ENCODE data around the gene RNF130. TPM values are rescaled to one million over a fixed set of nuclear protein-coding genes. Genes with fewer than 3 reads are reported as not detected.
A peak's percentile ranks its signal among the peaks of the same experiment; 100 is the strongest.
"Not testable (repeated sequence)": the region's sequence is repeated elsewhere in the genome, so short reads cannot be mapped to it uniquely, and the experiment has no call there.

RNF130 gene
- polyA plus RNA-seq, 1 donor from 2014 or later = 48.7 TPM

DNA sequence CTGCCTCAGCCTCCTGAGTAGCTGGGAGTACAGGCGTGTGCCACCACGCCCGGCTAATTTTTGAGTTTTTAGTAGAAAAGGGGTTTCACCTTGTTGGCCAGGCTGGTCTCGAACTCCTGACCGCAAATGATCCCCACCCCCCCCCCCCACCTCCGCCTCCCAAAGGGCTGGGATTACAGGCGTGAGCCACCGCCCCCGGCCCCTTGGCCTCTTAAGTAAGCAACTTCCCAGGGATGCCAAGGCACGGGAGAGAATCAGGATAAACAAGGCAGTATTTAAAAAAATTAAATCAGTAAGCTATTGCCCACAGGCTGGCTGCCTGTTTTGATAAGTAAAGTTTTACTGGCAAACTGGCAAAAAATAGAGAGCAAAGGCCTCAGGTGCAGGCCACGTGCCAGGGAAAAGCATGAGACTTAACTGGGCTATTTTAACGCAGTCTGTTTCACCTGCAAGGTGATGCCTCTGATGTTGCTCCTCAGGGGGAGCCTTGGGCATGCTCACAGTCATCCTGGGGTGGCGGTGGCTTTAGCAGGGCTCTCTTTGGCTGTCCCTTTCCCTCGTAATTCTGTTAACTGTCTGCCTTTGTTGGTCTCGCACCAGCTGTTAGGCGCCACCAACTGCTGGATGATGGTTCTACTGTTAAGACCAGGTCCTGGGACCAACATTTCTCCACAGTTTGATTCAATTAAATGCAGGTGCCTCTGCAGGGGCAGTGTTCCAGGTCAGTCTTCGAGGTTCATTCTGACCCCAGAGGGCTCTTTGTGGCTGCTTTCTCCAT lies 19.4 kb upstream of the RNF130 start:
- Histone ChIP-seq H3K9me2 (ENCODE audit: insufficient read depth, low read length) (no peaks in the 10 kb centered on the region), H3K27ac (ENCODE audit: low read length) (no peak overlapping the region), H3K79me2 (replicated peaks; ENCODE audit: insufficient read depth, low read length) (no peaks in the 10 kb centered on the region), H3K9ac (ENCODE audit: low read length) (no peak overlapping the region), H3F3A (ENCODE audit: insufficient read depth, low read length, poor library complexity, severe bottlenecking) (no peaks in the 10 kb centered on the region), H3K36me3 (ENCODE audit: insufficient read depth, low read length) (no peaks in the 10 kb centered on the region), H2AFZ (ENCODE audit: low read depth, low read length) (no peak overlapping the region), H4K20me1 (ENCODE audit: insufficient read depth) (no peaks in the 10 kb centered on the region), H3K4me2 (ENCODE audit: low read length) (no peak overlapping the region), H3K9me3 (ENCODE audit: low read length) (no peaks in the 10 kb centered on the region), H3K4me3 (ENCODE audit: low read length) (peak overlapping the region; percentile 63), H3K27me3 (ENCODE audit: insufficient read depth, low read depth, low read length) (no peaks in the 10 kb centered on the region)
- TF ChIP-seq, protein P1, sequence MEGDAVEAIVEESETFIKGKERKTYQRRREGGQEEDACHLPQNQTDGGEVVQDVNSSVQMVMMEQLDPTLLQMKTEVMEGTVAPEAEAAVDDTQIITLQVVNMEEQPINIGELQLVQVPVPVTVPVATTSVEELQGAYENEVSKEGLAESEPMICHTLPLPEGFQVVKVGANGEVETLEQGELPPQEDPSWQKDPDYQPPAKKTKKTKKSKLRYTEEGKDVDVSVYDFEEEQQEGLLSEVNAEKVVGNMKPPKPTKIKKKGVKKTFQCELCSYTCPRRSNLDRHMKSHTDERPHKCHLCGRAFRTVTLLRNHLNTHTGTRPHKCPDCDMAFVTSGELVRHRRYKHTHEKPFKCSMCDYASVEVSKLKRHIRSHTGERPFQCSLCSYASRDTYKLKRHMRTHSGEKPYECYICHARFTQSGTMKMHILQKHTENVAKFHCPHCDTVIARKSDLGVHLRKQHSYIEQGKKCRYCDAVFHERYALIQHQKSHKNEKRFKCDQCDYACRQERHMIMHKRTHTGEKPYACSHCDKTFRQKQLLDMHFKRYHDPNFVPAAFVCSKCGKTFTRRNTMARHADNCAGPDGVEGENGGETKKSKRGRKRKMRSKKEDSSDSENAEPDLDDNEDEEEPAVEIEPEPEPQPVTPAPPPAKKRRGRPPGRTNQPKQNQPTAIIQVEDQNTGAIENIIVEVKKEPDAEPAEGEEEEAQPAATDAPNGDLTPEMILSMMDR (IDR thresholded peaks at IDR 0.05; ENCODE audit: poor library complexity, severe bottlenecking) = peak; percentile 32
- TF ChIP-seq SMC3 (conservative IDR thresholded peaks at IDR 0.05; ENCODE audit: poor library complexity) = no peak
- TF ChIP-seq RAD21 (conservative IDR thresholded peaks at IDR 0.05) = peak; percentile 15

DNA sequence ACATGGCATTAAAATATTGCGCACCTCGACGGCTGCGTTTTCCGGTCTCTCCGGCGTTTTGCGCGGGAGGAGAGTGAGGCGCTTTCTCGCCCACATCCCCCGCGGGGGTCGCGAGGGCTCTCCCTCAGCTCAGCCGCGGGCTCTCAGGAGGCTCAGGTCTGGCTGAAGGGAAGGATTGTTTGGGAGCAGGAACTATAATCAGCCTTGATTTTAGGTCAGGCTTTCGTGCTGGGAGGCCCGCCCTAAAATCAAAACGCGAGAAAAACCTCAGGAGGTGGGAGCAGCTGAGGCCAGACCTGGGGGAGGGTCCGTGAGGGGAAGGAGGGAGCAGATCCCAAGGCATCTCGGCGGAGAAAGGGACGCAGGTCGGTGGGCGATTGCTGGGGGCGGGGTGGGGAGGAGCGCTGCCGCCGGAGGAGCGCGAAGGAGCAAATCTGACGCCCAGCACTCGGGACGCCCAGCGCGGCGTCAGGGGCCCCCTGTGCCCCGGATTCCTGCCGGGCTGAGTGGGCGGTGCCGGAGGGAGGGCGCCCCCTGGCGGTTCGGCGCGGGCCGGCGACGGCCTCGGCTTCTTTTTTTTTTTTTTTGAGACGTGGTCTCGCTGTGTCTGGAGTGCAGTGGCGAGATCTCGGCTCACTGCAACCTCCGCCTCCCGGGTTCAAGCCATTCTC lies 18.7 kb upstream of the RNF130 start:
- peak overlapping the region; percentile 3 for H2AFZ ChIP-seq (ENCODE audit: low read depth, low read length)
- TF ChIP-seq EP300 (conservative IDR thresholded peaks at IDR 0.05; ENCODE audit: poor library complexity, severe bottlenecking) (no peak), RAD21 (conservative IDR thresholded peaks at IDR 0.05) (peak; percentile 58), SMC3 (conservative IDR thresholded peaks at IDR 0.05; ENCODE audit: poor library complexity) (peak; percentile 54), EZH2 (IDR thresholded peaks at IDR 0.05; ENCODE audit: borderline replicate concordance, insufficient read depth, low read length, poor library complexity, severe bottlenecking) (no peak)
- TF ChIP-seq, protein P1 (IDR thresholded peaks at IDR 0.05; ENCODE audit: poor library complexity, severe bottlenecking) = peak; percentile 73

DNA sequence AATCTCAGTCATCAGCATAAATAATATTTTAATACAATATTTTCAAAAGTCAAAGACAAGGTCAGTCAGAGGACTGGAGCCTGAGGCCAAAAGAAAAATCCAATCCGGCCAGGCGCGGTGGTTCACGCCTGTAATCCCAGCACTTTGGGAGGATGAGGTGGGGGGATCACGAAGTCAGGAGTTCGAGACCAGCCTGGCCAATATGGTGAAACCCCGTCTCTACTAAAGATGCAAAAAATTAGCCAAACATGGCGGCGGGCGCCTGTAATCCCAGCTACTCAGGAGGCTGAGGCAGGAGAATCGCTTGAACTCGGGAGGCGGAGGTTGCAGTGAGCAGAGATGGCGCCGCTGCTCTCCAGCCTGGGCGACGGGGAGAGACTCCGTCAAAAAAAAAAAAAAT lies 18.1 kb upstream of the RNF130 start:
- not testable (repeated sequence) for H3K9ac ChIP-seq (ENCODE audit: low read length); H3F3A ChIP-seq (ENCODE audit: insufficient read depth, low read length, poor library complexity, severe bottlenecking); H3K9me3 ChIP-seq (ENCODE audit: low read length); H3K36me3 ChIP-seq (ENCODE audit: insufficient read depth, low read length); H3K79me2 ChIP-seq (replicated peaks; ENCODE audit: insufficient read depth, low read length); H2AFZ ChIP-seq (ENCODE audit: low read depth, low read length); H3K4me2 ChIP-seq (ENCODE audit: low read length); H3K27me3 ChIP-seq (ENCODE audit: insufficient read depth, low read depth, low read length); H3K9me2 ChIP-seq (ENCODE audit: insufficient read depth, low read length); H4K20me1 ChIP-seq (ENCODE audit: insufficient read depth); H3K27ac ChIP-seq (ENCODE audit: low read length)
- H3K4me3 ChIP-seq (ENCODE audit: low read length) = peak overlapping the region; percentile 63

More for the DNA sequence above, 18.7 kb upstream of the RNF130 start:
- no peaks in the 10 kb centered on the region for H4K20me1 ChIP-seq (ENCODE audit: insufficient read depth)
- no peak overlapping the region for H3K27ac ChIP-seq (ENCODE audit: low read length)
- H3F3A ChIP-seq (ENCODE audit: insufficient read depth, low read length, poor library complexity, severe bottlenecking) = no peaks in the 10 kb centered on the region
- no peaks in the 10 kb centered on the region for H3K79me2 ChIP-seq (replicated peaks; ENCODE audit: insufficient read depth, low read length)
- H3K4me3 ChIP-seq (ENCODE audit: low read length) = peak overlapping the region; percentile 63
- H3K9me3 ChIP-seq (ENCODE audit: low read length) = no peaks in the 10 kb centered on the region
- H3K27me3 ChIP-seq (ENCODE audit: insufficient read depth, low read depth, low read length) = no peaks in the 10 kb centered on the region
- peak overlapping the region; percentile 58 for H3K9ac ChIP-seq (ENCODE audit: low read length)
- H3K4me2 ChIP-seq (ENCODE audit: low read length) = no peak overlapping the region
- H3K36me3 ChIP-seq (ENCODE audit: insufficient read depth, low read length) = no peaks in the 10 kb centered on the region
- no peaks in the 10 kb centered on the region for H3K9me2 ChIP-seq (ENCODE audit: insufficient read depth, low read length)

All from neural cell (in vitro differentiated cells).